ENCODE results near the gene EML6. TPM values are rescaled to one million over a fixed set of nuclear protein-coding genes. Genes with fewer than 3 reads are reported as not detected.
A peak's percentile ranks its signal among the peaks of the same experiment; 100 is the strongest.
"Not testable (repeated sequence)": the region's sequence is repeated elsewhere in the genome, so short reads cannot be mapped to it uniquely, and the experiment has no call there.

Gene EML6
- 0.56 TPM for total RNA-seq
- long read RNA-seq = 0 reads

DNA sequence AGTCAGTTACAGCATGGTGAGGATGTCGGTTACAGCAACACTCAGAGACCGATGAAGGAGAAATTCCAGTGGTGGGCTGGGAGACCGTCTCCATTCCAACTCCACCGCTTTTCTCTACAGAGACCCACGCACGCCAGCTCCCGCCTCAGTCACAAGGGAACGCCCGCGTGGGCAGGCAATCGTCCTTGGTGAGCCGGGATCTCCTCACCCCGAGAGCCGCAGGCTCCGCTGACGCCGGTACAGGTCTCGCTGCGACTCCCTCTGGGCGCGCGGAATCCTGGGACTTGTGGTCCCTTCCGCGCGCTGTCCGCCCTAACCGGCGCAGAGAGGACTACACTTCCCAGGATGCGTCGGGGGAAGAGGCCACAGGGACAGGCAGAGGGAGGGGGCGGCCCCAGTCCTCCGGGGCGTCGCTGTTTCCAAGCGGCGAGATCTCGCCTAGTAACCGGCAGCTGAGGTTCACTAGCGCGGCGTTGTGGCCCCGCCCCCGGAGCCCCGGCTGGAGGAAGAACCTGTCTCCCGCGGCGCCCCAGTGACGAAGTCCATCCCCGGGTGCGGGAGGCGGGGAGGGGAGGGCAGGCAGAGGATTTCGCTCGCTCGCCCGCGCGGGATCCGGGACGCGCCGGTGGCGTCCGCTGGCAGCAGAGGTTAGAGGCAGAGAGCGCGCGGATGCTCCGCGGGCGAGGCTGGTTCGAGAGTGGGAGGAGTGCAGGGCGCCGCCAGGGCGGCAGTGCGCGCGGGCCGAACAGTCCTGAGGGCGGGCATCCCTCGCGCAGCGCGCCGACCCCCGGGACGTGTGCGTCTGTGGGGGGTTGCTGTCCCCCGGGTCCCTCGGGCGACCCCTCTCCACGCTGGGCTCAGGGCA is at the start of gene EML6:
Gene EML6 (plus strand): TSS at position 532 of the 865 bp plus-strand sequence. CDS start 1,400 bp downstream, outside the sequence.
- intact Hi-C loops (cut with DNase I) = no loop called here
- ATAC-seq (ENCODE audit: poor library complexity) = peak; percentile 100

DNA sequence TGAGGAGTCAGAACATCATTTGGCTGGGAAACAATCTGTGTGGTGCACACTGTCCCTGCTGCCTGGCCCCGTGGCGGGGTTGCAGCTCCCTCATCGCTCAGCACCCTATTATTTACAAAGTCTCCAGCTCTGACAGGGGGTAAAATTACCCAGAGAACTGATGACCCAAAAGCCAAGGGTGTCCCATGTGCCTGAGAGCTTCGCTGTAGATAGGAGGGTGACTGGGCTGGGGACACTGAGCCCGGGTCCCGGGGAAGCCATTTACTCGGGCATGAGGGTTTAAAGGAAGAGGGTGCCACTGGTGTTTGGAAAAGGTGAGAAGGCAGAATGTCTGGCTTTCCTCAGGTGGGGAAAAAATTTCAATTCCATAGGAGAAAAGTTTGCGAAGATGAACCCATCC is 48.2 kb upstream of the EML6 start:
- ATAC-seq (ENCODE audit: poor library complexity) = no peak
- intact Hi-C loops (cut with DNase I) = no loop called here
- no peak for DNase-seq

More for the DNA sequence above, at the start of gene EML6:
- peak; percentile 99 for DNase-seq

DNA sequence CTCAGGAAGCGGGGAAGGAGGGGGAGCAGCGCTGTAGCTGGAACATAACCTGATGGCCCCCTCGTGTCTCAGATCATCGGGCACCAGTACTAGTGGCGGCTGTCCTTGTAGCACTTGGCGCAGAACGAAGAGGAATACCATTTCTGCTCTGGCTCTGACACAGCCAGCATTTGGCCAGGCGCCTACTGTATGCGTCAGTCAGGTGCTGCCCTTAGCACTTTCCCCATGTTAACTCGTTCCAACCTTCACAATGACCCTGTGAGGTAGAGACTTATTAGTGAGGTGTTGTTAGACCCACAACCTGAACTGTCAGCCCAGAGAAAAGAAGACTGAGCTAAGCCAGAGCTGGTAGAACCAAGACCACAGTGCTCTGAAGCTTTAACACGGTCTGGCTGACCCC is 47.7 kb upstream of the EML6 start:
- peak; percentile 80 for DNase-seq
- ATAC-seq (ENCODE audit: poor library complexity) = peak; percentile 51
- intact Hi-C loops (cut with DNase I) = no loop called here

DNA sequence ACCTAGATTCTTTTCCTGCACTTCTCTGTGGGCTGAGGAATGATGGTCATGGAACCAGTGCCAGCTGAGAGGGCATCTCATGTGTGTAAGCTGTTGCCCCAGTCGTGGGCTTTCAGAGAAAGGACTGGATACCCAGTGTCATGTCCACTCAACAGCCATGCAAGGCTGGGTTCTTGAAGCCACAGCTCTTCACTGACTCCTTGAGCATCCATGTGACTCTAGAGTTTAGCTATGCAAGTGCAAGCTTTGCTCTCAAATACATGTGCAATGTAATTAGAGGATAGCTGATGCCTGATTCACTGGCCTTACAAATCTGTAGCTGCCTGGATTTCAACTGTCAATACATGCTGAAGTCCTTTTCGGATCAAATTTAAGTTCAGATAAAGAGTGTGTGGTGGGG is 46.8 kb upstream of the EML6 start:
- ATAC-seq (ENCODE audit: poor library complexity) = no peak
- intact Hi-C loops (cut with DNase I) = no loop called here
- DNase-seq = no peak

DNA sequence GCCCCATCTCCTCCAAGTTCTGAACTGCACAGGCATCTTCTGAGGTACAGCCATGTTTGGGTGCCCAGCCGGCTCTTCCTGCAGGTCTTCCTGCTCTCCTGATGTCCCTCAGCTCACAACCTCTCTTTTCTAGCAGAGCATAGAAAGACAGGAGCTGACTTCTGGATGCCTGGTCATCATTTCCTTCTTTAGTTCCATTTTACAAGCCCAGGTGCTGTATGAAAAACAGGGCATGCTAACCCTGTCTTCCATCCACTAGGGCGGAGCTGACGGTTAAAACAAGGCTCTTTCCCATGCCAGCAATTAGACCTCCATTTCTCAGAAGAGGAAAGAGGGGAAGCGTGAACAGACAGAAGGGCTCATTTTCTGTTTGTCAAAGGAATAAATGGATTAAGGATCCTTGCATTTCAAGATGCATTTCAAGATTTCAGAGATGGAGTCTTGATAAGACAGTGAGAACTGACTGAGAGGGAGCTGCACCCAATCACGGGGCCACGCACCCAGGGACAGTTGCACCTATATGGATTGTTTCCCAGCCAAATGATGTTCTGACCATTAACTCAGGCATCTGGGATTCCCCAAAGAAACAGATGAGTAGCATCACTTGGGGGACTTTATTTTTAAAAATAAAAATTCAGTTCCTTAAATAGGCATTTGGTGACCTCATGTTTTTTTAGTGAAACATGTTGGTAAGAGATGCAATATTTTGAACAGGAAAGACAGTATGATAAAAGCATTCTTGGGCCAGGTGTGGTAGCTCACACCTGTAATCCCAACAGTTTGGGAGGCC is 45.8 kb upstream of the EML6 start:
- intact Hi-C loops (cut with DNase I) = no loop called here
- ATAC-seq (ENCODE audit: poor library complexity) = no peak
- no peak for DNase-seq

DNA sequence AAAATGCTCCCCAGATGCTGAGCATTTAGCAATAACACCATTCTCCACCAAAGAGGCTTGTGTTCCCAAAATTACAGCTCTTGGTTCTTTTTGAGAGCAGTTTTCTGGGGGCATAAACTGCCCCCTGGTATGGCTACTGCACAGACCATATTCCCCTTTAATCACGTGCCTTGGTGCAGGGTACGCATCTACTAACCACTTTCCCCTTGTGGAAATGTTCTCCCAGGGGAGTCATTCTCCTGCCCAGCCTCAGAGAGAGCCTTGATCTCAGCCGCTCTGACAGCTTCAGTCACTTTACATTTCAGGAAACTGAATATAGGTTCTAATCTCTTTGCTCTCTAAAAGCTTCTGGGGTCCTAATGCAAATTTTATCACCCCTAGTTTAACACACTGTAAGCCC is 44.7 kb upstream of the EML6 start:
- no peak for ATAC-seq (ENCODE audit: poor library complexity)

DNA sequence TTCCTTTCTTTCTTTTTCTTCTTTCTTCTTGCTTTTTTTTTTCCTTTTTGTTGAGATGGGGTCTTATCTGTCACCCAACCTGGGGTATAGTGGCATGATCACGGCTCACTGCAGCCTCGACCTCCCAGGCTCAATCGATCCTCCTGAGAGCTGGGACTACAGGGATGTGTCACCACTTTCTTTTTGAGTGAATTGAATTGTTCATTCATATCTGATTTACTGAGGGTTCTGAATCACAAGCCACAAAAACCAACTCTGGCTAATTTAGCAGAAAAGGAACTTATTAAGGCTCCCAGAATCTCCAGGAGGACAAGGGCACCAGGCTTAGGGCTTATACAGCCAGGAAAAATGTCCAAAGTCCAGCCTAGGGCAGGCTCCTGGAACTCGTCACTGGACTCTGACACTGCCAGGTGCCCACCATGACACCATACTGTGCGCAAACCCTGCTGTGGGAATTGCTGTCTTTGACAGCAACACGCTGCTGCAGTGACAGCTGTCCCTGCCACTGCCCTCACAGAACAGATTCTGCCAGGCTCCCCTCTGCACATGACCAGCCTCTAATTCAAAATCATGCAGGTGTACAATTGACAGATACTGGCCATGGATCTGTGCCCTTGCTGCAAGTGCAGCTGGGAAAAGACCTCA is 42.9 kb upstream of the EML6 start:
- intact Hi-C loops (cut with DNase I) = no loop called here
- ATAC-seq (ENCODE audit: poor library complexity) = peak; percentile 67
- no peak for DNase-seq

More for the DNA sequence above, 44.7 kb upstream of the EML6 start:
- intact Hi-C loops (cut with DNase I) = no loop called here
- DNase-seq = no peak

DNA sequence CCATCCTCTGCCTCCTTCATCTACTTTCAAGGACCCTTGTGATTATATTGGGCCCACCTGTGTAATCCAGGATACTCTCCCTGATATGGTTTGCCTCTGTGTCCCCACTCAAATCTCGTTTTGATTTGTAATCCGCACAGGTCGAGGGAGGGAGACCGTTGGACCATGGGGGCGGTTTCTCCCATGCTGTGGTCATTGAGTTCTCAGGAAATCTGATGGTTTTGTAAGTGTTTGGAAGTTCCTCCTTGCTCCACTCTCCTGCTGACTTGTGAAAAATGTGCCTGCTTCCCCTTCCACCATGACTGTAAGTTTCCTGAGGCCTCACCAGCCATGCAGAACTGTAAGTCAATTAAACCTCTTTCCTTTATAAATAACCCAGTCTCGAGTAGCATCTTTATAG is 42.0 kb upstream of the EML6 start:
- intact Hi-C loops (cut with DNase I) = no loop called here
- DNase-seq (no peak), ATAC-seq (ENCODE audit: poor library complexity) (no peak)

DNA sequence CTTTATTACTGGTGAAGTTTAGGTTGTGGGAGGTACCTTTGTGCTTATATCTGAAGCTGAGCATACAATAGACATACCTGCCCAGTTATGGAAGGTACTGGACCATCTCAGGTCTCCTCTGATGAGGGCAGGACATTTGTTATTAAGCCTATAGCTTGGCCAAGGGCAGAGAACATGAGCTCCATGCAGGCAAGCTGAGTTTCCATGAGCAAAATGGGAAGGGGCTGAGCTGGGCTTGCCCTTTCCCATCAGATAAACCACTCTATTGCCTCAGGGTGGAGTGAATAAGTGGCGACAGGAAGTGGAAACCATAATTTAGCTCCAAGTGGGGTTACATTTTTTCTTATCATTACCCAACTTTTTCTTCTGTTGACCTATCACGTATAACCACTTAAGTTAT is 39.9 kb upstream of the EML6 start:
- ATAC-seq (ENCODE audit: poor library complexity) (no peak), DNase-seq (no peak)
- intact Hi-C loops (cut with DNase I) = no loop called here

DNA sequence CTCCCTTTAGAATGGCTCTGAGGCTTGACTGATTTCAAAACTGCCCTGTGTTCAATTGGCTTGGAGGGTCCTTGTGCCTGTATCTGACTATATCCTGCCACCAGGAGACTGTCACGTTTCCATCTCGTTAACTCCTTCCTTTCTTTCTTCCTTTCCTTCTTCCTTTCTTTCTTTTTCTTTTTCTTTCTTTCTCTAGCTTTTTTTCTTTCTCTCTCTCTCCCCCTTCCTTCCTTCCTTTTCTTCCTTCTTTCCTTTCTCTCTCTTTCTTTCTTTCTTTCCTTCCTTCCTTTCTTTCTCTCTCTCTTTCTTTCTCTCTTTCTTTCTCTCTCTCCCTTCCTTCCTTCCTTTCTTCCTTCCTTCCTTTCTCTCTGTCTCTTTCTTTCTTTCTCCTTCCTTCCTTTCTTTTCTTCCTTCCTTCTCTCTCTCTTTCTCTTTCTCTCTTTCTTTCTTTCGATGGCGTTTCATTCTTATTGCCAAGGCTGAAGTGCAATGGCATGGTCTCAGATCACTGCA is 38.1 kb upstream of the EML6 start:
- intact Hi-C loops (cut with DNase I) = no loop called here
- no peak for DNase-seq
- ATAC-seq (ENCODE audit: poor library complexity) = no peak

DNA sequence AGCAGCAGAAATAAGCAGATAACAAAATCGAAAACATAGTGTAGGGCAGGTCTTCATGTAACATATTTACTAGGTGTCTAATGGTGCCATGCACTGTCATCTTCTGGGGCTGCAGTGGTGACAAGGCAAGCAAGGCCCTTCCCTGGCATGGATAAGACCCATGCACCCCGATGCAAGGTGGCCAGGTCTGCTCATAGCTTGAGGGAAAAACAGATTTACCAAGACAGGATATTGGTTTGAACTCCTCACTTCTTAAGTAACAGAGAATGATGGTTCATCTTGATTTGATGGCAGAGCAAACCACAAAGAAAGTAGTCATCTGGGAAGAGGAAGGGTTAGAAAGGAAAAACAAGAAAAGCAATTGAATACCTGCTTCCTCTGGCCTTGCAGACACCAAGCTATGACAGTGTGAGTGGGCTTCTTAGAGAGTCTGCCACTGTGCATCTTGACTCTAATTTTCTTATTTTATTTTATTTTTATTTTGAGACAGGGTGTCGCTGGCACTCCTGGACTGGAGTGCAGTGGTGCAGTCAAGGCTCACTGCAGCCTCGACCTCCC is 35.8 kb upstream of the EML6 start:
- ATAC-seq (ENCODE audit: poor library complexity) = no peak
- intact Hi-C loops (cut with DNase I) = no loop called here
- DNase-seq = no peak

DNA sequence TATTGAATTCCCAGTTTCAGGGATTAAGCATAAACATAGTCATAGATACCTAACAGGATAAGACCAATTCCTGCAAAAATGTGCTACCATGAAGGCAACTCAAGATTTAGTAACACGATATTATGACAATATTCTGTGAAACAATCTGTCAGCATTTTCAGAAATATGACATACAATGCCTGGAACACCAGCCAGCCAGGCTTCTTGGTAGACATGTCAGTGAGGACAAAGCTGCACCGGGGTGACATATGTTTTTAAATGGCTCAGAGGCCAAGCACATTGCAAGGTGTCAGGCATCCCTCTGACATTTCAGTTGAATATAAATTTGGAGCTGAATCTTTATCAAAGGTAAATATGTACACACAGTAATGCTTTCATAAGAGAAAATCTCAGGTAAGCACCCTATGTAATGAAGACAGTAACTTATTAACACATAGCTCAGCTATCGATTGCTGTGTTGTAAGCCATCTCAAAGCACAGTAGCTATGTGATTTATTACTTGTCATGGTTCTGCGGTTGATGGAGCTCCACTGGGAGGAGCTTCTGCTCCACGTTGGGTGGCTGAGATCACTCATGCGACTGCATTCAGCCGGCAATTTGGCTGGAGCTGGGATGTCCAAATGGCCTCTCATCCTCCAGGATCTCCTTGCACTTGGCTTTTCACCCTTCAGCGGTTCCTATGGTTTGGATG is 31.9 kb upstream of the EML6 start:
- intact Hi-C loops (cut with DNase I) = no loop called here
- DNase-seq (no peak), ATAC-seq (ENCODE audit: poor library complexity) (no peak)

DNA sequence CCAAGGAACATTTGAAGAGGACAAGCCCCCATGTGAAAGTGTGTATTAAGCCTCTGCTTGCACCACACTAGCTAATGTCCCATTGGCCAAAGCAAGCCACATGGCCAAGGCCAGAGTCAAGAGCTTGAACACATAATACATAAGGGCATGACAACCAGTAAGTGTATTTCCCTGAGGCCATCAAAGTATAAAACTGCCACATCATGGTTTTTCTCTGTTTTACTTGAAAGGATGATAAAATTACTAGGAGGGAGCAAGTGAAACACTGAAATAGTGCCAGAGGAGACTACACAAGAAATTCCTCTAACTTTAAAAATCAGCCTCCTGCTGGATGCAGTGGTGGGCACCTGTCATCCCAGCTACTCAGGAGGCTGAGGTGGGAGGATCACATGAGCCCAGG is 30.9 kb upstream of the EML6 start:
- intact Hi-C loops (cut with DNase I) = no loop called here
- DNase-seq (no peak), ATAC-seq (ENCODE audit: poor library complexity) (no peak)

DNA sequence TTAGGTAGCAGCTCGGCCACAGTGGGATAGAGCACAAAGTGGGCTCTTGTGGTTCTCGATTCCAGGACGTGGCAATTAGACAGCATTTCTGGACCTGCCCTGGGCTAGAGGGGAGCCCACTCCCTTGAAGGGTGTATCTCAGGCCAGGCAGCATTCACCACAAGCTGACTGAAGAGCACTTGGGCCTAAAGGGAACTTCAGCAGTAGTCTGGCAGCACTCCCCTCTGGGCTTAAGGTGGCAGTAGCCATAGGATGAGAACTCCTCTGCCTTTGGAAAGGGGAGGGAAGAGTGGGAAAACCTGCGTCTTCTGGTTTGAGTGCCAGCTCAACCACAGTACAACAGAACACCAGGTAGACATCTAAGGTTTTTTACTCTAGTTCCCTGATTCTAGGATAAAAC is 28.1 kb upstream of the EML6 start:
- intact Hi-C loops (cut with DNase I) = no loop called here
- no peak for DNase-seq
- ATAC-seq (ENCODE audit: poor library complexity) = no peak

DNA sequence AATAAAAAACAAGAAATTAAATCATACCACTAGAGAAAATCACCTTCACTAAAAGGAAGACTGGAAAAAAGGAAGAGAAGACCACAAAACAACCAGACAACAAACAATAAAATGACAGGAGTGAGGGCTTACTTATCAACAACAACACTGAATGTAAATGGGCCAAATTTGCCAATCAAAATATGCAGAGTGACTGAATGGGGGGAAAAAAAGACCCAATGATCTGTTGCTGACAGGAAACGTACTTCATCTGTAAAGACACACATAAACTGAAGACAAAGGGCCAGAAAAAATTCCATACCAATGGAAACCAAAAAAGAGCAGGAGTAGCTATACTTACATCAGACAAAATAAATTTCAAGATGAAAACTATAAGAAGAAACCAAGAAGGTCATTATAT is 25.5 kb upstream of the EML6 start:
- intact Hi-C loops (cut with DNase I) = no loop called here
- ATAC-seq (ENCODE audit: poor library complexity) (no peak), DNase-seq (no peak)

DNA sequence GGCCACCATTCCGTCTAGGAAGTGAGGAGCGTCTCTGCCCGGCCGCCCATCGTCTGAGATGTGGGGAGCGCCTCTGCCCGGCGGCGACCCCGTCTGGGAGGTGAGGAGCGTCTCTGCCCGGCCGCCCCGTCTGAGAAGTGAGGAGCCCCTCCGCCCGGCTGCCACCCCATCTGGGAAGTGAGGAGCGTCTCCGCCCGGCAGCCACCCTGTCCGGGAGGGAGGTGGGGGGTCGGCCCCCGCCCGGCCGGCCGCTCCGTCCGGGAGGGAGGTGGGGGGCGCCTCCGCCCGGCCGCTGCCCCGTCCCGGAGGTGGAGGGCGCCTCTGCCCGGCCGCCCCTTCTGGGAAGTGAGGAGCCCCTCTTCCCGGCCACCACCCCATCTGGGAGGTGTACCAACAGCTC is 24.5 kb upstream of the EML6 start:
- intact Hi-C loops (cut with DNase I); DNase-seq; ATAC-seq (ENCODE audit: poor library complexity): not testable (repeated sequence)

DNA sequence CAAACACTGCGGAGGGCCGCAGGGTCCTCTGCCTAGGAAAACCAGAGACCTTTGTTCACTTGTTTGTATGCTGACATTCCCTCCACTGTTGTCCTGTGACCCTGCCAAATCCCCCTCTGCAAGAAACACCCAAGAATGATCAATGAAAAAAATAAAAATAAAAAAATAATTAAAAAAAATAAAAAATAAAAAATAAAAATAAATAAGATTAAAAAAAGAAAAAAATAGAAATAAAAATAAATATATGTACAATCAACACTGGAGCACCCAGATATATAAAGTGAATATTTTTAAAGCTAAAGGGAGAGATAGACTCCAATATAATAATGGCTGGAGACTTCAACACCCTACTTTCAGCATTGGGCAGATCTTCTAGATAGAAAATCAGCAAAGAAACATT is 23.8 kb upstream of the EML6 start:
- intact Hi-C loops (cut with DNase I) = loop anchor here (5.0 kb wide), 1 partner anchor 522 kb away; no protein-coding TSS in a partner anchor
- no peak for ATAC-seq (ENCODE audit: poor library complexity)

DNA sequence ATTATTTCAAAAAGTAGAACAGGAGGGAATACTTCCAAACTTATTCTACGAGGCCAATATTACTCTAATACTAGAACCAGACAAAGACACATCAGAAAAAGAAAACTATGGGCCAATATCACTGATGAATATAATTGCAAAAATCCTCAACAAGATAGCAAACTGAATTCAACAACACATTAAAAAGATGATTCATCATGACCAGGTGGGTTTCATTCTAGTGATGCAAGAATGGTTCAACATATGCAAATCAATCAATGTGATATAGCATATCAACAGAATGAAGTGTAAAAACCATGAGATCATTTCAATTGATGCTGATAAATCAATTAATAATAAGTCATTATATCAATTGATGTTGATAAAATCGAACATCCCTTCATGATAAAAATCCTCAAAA is 22.4 kb upstream of the EML6 start:
- intact Hi-C loops (cut with DNase I) = loop anchor here (5.0 kb wide), 1 partner anchor 524 kb away; no protein-coding TSS in a partner anchor
- no peak for DNase-seq
- no peak for ATAC-seq (ENCODE audit: poor library complexity)

More for the DNA sequence above, 23.8 kb upstream of the EML6 start:
- DNase-seq = no peak

All from Right ventricle myocardium superior (tissue), 1 donor.